H1 (cell line): ENCODE data around the gene PRKCD. TPM values are rescaled to one million over a fixed set of nuclear protein-coding genes. Genes with fewer than 3 reads are reported as not detected.

Experiments
- CBX8 ChIP-seq: fragments of 300-800, 300-1000 bp; sonication (generic); IDR thresholded peaks from 2 replicates; pipeline ENCODE4 v1.7.1; 2016; ENCODE audit warnings: low read depth, low read length, borderline replicate concordance
- CEBPB ChIP-seq: IDR thresholded peaks from 2 replicates; pipeline ENCODE4 v1.6.1; 2012; ENCODE audit warnings: low read depth, low read length
- SIX5 ChIP-seq: IDR thresholded peaks from 2 replicates; pipeline ENCODE4 v1.6.1; 2011; ENCODE audit warnings: mild to moderate bottlenecking, low read depth, low read length
- polyA plus RNA-seq, 7 experiments: library from polyadenylated mRNA; depleted of rRNA in 3 of 7; stranded (reverse) in 5 of 7; unstranded in 2 of 7; fragments of >200 nt in 5 of 7; fragments of 200-250 nt in 2 of 7; gene quantifications; 1 replicate in 5 of 7; 2 replicates in 1 of 7; 4 replicates in 1 of 7; pipeline versions ENCODE4 v1.2.1 to v1.2.3, GENCODE V29; 2011 to 2013; ENCODE audit warnings: missing spikeins in 2 of 7, mixed read lengths in 2 of 7
- total RNA-seq: library from RNA; stranded (reverse); fragmentation: NEBNext Ultra II Directional; extraction: Animal tissue kit (Norgen Biotek cat#: 25700); gene quantifications from 2 replicates; pipeline ENCODE4 v1.2.1, GENCODE V29; 2021

PRKCD gene
- total and polyA plus RNA-seq, 2 of the 8 experiments (the other 6 are each of a cell fraction or from before 2014, with no cell fraction given): 22.6 to 23.9 TPM

GRCh38 chr3:53234130-53234840 lies 73.3 kb downstream of the PRKCD start (continued):
- no peak for TF ChIP-seq SIX5
- no peak for TF ChIP-seq CEBPB
- no peak for TF ChIP-seq CBX8
- TF ChIP-seq, all 59 proteins: peak for 0
